Activated T-helper 2 cell treated with anti-CD3 and anti-CD28 coated beads, Interferon-gamma antibody, Interleukin-2, Interleukin-4, amounts not matched to agents 10 μg/mL and 5 μg/mL and 100 μg/mL, durations not matched to agents 14 hours and 24 hours and 36 hours (primary cell): ENCODE measurements around the gene QDPR. TPM values are rescaled to one million over a fixed set of nuclear protein-coding genes. Genes with fewer than 3 reads are reported as not detected.

Experiments used
- DNase-seq: peaks from one replicate; pipeline ENCODE4 v3.0.0; 2021; ENCODE audit warnings: low spot score
- H3K27ac Mint-ChIP-seq: one replicate; pipeline ENCODE4 v1.8.0; 2021; ENCODE audit warnings: mixed read lengths
- H3K27me3 Mint-ChIP-seq: one replicate; pipeline ENCODE4 v1.8.0; 2021; ENCODE audit warnings: low read depth, mixed read lengths
- H3K36me3 Mint-ChIP-seq: one replicate; pipeline ENCODE4 v1.8.0; 2021; ENCODE audit warnings: low read depth, mixed read lengths
- H3K4me1 Mint-ChIP-seq: one replicate; pipeline ENCODE4 v1.8.0; 2021; ENCODE audit warnings: low read depth, mixed read lengths
- H3K4me3 Mint-ChIP-seq: one replicate; pipeline ENCODE4 v1.8.0; 2021; ENCODE audit warnings: low read depth, mild to moderate bottlenecking, moderate library complexity, mixed read lengths
- H3K9me3 Mint-ChIP-seq: one replicate; pipeline ENCODE4 v1.8.0; 2021; ENCODE audit warnings: mixed read lengths
- intact Hi-C: fragments of 100-400 bp; cut with micrococcal nuclease; formaldehyde crosslinking; loops from one replicate; pipeline ENCODE4 v1.15.1; 2023
- total RNA-seq: library from RNA; stranded (reverse); gene quantifications from 2 replicates; pipeline ENCODE4 v1.2.3, GENCODE V29; 2022

Gene QDPR
- total RNA-seq, 1 donor from 2014 or later: 28.2 TPM

- H3K4me3 Mint-ChIP-seq: no peak overlapping the region
- intact Hi-C loops: no loop called here
- peaks cover 32% of the 10 kb centered on the region for H3K36me3 Mint-ChIP-seq
- no peaks in the 10 kb centered on the region for H3K27me3 Mint-ChIP-seq
- H3K4me1 Mint-ChIP-seq: peaks cover 9% of the 10 kb centered on the region
- no peak overlapping the region for H3K27ac Mint-ChIP-seq
- no peaks in the 10 kb centered on the region for H3K9me3 Mint-ChIP-seq
- DNase-seq: no peak
Observed at GRCh38 chr4:17494258-17495190, 17.4 kb downstream of the QDPR start.

GRCh38 chr4:17493619-17494018 is 18.3 kb downstream of the QDPR start:
- H3K9me3 Mint-ChIP-seq: no peaks in the 10 kb centered on the region
- peaks cover 32% of the 10 kb centered on the region for H3K36me3 Mint-ChIP-seq
- H3K27ac Mint-ChIP-seq: no peak overlapping the region
- intact Hi-C loops: no loop called here
- no peak overlapping the region for H3K4me3 Mint-ChIP-seq
- H3K4me1 Mint-ChIP-seq: peaks cover 9% of the 10 kb centered on the region
- no peak for DNase-seq
- H3K27me3 Mint-ChIP-seq: no peaks in the 10 kb centered on the region

- no peak for DNase-seq
- Mint-ChIP-seq H3K27me3 (no peaks in the 10 kb centered on the region), H3K4me1 (peaks cover 9% of the 10 kb centered on the region), H3K9me3 (no peaks in the 10 kb centered on the region), H3K27ac (no peak overlapping the region), H3K36me3 (peaks cover 32% of the 10 kb centered on the region), H3K4me3 (no peak overlapping the region)
- intact Hi-C loops: no loop called here
Observed at GRCh38 chr4:17492876-17493275, 19.0 kb downstream of the QDPR start.

- DNase-seq: no peak
- Mint-ChIP-seq H3K4me1 (peaks cover 9% of the 10 kb centered on the region), H3K27me3 (no peaks in the 10 kb centered on the region), H3K27ac (no peak overlapping the region), H3K36me3 (peaks cover 30% of the 10 kb centered on the region), H3K9me3 (no peaks in the 10 kb centered on the region), H3K4me3 (no peak overlapping the region)
- intact Hi-C loops: no loop called here
Observed at GRCh38 chr4:17492058-17492741, 19.7 kb downstream of the QDPR start.

- no peak for DNase-seq
- Mint-ChIP-seq H3K27ac (no peak overlapping the region), H3K4me1 (peaks cover 9% of the 10 kb centered on the region), H3K36me3 (peaks cover 36% of the 10 kb centered on the region), H3K27me3 (no peaks in the 10 kb centered on the region), H3K9me3 (no peaks in the 10 kb centered on the region), H3K4me3 (no peak overlapping the region)
- intact Hi-C loops: no loop called here
Observed at GRCh38 chr4:17491196-17491595, 20.7 kb downstream of the QDPR start.

GRCh38 chr4:17490575-17491059 is 21.3 kb downstream of the QDPR start:
- no peak overlapping the region for H3K27ac Mint-ChIP-seq
- no peaks in the 10 kb centered on the region for H3K9me3 Mint-ChIP-seq
- no peak overlapping the region for H3K4me3 Mint-ChIP-seq
- intact Hi-C loops: no loop called here
- peaks cover 38% of the 10 kb centered on the region for H3K36me3 Mint-ChIP-seq
- DNase-seq: no peak
- peaks cover 9% of the 10 kb centered on the region for H3K4me1 Mint-ChIP-seq
- no peaks in the 10 kb centered on the region for H3K27me3 Mint-ChIP-seq

- H3K36me3 Mint-ChIP-seq: peaks cover 45% of the 10 kb centered on the region
- H3K9me3 Mint-ChIP-seq: no peaks in the 10 kb centered on the region
- peaks cover 9% of the 10 kb centered on the region for H3K4me1 Mint-ChIP-seq
- no peak overlapping the region for H3K4me3 Mint-ChIP-seq
- DNase-seq: no peak
- intact Hi-C loops: no loop called here
- H3K27me3 Mint-ChIP-seq: no peaks in the 10 kb centered on the region
- no peak overlapping the region for H3K27ac Mint-ChIP-seq
Observed at GRCh38 chr4:17489721-17490120, 22.2 kb downstream of the QDPR start.

GRCh38 chr4:17489123-17489522 is 22.8 kb downstream of the QDPR start:
- H3K27me3 Mint-ChIP-seq: no peaks in the 10 kb centered on the region
- intact Hi-C loops: no loop called here
- DNase-seq: no peak
- H3K9me3 Mint-ChIP-seq: no peaks in the 10 kb centered on the region
- H3K4me3 Mint-ChIP-seq: no peak overlapping the region
- peaks cover 6% of the 10 kb centered on the region for H3K4me1 Mint-ChIP-seq
- peaks cover 45% of the 10 kb centered on the region for H3K36me3 Mint-ChIP-seq
- H3K27ac Mint-ChIP-seq: no peak overlapping the region

GRCh38 chr4:17482716-17483115 is 29.2 kb downstream of the QDPR start:
- no peaks in the 10 kb centered on the region for H3K9me3 Mint-ChIP-seq
- no peak overlapping the region for H3K4me3 Mint-ChIP-seq
- no peak overlapping the region for H3K27ac Mint-ChIP-seq
- H3K36me3 Mint-ChIP-seq: peaks cover 17% of the 10 kb centered on the region
- no peaks in the 10 kb centered on the region for H3K27me3 Mint-ChIP-seq
- H3K4me1 Mint-ChIP-seq: no peaks in the 10 kb centered on the region
- DNase-seq: no peak
- intact Hi-C loops: no loop called here

- no peak for DNase-seq
- Mint-ChIP-seq H3K9me3 (no peaks in the 10 kb centered on the region), H3K4me1 (no peaks in the 10 kb centered on the region), H3K36me3 (peaks cover 7% of the 10 kb centered on the region), H3K27me3 (no peaks in the 10 kb centered on the region), H3K4me3 (no peak overlapping the region), H3K27ac (no peak overlapping the region)
- intact Hi-C loops: no loop called here
Observed at GRCh38 chr4:17480955-17481354, 30.9 kb downstream of the QDPR start.

GRCh38 chr4:17480210-17480927 is 31.5 kb downstream of the QDPR start:
- peaks cover 5% of the 10 kb centered on the region for H3K36me3 Mint-ChIP-seq
- no peak overlapping the region for H3K4me3 Mint-ChIP-seq
- H3K9me3 Mint-ChIP-seq: no peaks in the 10 kb centered on the region
- intact Hi-C loops: no loop called here
- no peak for DNase-seq
- no peaks in the 10 kb centered on the region for H3K27me3 Mint-ChIP-seq
- no peak overlapping the region for H3K27ac Mint-ChIP-seq
- H3K4me1 Mint-ChIP-seq: no peaks in the 10 kb centered on the region

- Mint-ChIP-seq H3K27ac (no peak overlapping the region), H3K36me3 (no peaks in the 10 kb centered on the region), H3K4me3 (no peak overlapping the region), H3K4me1 (no peaks in the 10 kb centered on the region), H3K27me3 (no peaks in the 10 kb centered on the region), H3K9me3 (no peaks in the 10 kb centered on the region)
- DNase-seq: no peak
- intact Hi-C loops: no loop called here
Observed at GRCh38 chr4:17477774-17478472, 34.0 kb downstream of the QDPR start.
